GM18870 (cell line): ENCODE measurements around the gene TENM3.
A peak's percentile ranks its signal among the peaks of the same experiment; 100 is the strongest.

Source experiments
- ATAC-seq: cut with Tn5 transposase; IDR thresholded peaks from one replicate; pipeline ENCODE4 v1.9.1; 2021; ENCODE audit warnings: moderate library complexity; ENCODE audit not compliant: unreplicated experiment

The TENM3 gene

DNA sequence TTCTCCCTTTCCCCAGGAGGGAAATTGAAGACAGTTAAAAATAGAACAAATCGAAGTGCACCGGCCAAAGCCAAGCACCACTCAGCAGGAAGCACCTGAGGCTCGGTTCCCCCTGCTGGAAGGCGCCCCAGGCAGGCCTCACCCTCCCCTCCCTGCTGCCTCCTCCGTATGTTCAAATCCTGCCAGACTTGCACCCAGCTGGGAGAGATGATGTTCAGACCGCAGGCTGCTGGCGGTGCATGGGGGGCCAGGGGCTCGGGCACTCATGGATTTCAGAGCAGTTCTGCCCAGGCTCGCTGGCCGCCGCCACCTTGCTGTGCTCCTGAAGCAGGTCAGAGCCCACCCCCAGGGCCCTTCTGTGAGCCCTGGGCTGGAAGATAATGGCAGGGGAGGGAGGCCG lies 582.6 kb downstream of the TENM3 start:
- no peak for ATAC-seq

GRCh38 chr4:182826391-182826790 lies 583.2 kb downstream of the TENM3 start:
- peak; percentile 34 for ATAC-seq

DNA sequence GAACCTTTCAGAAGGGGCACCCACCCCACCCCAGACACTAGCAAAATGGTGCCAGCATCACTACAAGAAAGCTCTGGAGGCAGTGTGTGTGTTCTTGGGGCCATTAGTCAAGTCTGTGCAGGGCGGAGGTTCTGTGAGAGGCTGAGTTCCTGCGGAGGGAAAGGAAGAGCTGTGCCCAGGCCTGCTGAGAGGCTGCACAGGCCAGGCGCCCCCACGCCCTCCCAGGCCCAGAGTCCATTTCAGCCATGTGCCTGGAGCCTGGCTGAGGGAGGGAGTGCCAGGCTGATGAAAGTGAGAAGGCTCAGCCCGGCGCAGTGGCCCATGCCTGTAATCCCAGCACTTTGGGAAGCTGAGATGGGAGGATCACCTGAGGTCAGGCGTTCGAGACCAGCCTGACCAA lies 584.0 kb downstream of the TENM3 start:
- no peak for ATAC-seq

DNA sequence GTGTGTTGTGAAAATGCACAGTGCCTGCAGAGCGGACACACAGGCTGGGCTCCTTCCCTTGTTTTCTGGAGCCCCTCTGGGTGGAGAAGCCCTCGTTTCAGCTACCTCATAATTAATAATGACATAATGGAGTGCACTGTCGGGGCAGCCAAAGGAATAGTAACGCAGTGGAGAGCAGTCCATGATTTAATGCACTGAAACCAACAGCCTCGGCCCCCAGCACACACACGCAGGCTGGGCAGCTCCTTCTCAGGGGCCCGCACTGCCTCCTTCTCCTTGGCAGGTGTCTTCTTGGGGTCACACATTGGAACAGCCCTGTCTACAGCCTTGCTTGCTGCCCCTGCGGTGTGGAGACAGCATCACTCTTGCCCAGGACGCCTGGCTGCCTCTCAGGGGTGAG lies 584.8 kb downstream of the TENM3 start:
- no peak for ATAC-seq

GRCh38 chr4:182828360-182829025 lies 585.3 kb downstream of the TENM3 start:
- no peak for ATAC-seq

- no peak for ATAC-seq
These were observed 586.0 kb downstream of the TENM3 start for GRCh38 chr4:182829196-182829595.

GRCh38 chr4:182831376-182831775 lies 588.2 kb downstream of the TENM3 start:
- ATAC-seq, result no peak

GRCh38 chr4:182832352-182833120 lies 589.3 kb downstream of the TENM3 start:
- ATAC-seq, result no peak

GRCh38 chr4:182835006-182835740 lies 592.0 kb downstream of the TENM3 start:
- no peak for ATAC-seq

DNA sequence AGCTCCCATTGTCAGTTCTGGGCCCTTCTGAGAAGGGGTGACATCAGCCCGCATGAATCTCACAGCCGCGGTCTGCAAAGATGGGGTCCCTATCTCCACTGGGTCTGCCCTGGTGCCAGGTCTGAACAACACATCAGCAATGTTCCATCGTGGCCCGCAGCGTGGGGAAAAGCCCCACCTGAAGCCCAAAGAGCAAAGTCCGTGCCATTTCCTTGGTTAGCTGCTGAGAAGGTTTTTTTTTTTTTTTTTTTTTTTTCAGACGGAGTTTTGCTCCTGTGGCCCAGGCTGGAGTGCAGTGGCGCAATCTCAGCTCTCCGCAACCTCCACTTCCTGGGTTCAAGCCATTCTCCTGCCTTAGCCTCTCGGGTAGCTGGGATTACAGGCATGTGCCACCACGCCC lies 594.6 kb downstream of the TENM3 start:
- no peak for ATAC-seq

DNA sequence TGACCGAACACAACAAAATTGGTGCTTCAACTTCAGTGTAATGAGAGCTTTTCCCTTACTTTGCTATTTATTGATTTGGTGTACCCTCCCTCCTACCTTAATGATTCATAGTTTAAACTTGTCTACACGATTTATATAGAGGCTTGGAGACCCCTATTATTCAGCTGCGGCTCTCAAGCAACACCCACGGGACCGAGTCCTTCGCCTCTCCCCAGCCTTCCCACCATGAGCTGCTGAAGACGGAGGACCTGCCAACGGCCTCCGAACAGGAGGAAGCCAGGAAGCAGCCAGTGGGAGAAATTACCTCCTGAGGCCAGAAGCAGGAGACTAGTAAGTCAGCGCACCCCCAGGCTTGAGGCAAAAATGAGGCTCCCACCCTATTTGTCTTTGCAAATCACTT lies 595.3 kb downstream of the TENM3 start:
- no peak for ATAC-seq

- no peak for ATAC-seq
These were observed 596.1 kb downstream of the TENM3 start for GRCh38 chr4:182839256-182839655.

DNA sequence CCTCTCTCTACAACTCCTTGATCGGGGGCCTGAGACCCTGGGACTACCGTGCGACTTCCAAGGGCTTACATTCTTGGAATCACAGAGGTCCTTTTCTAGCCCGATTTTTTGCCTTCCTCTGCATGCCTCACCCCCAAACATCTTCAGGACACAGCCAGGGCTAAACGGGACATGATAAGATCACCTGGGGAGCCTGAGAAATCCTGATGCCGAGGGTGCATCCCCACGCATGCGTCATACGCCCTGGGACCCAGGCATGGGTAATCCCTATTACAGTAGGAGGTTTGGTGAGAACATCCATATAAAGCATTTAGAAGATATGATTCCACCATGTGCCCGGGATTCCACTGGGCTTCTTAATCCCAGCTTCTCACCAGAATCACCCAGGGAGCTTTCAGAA lies 596.9 kb downstream of the TENM3 start:
- no peak for ATAC-seq

DNA sequence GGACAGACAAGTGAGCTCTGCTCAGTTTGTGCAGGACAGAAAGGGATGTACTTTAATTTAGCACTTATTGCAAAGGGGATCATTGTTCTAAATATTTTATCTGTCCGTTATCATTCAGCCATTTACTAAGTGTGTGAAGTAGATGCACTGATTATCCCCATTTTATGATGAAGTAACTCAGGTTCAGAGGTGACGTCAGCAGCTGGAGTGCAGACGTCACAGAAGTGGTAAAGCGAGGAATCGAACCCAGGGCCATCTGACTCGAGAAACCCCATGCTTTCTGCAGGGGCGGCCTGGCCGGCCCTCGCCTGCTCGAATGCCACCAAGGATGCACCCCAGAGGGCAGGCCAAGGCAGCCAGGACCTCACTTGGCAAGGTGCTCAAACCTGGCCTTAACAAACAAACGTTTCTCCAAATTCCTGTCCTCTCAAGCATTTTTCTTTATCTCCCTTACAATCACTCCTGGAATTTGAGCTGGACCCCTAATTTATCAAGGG lies 599.0 kb downstream of the TENM3 start:
- no peak for ATAC-seq

DNA sequence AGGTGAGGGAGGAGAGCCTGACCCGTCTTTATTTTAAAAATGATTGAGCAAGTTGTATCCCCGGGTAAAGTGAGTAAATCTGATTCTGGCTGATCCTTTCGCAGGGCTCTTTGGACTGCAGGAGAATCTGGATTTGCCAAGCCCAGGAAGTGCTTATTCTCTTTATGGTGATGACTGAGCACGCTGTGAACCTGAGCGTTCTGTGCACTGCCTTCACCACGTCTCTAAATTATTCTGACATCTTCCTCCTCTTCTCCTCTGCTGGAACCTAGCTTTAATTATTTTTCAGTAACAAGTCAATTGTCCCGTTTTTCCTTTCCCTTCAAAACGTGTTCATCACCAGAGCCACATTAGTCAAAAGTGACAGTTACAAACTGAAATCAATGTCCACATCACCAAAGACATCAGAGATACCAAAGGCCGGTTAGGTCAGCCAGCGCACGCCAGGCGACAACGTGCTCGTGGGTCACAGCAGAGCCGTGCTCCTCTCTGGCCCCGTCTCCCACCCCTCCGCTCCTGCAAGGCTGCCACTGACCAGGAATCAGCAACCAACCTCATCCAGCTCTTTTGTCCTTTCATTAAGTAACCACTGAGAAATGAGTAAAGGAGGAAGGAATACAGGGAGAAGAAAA lies 599.7 kb downstream of the TENM3 start:
- ATAC-seq, result no peak

- no peak for ATAC-seq
These were observed 600.7 kb downstream of the TENM3 start for GRCh38 chr4:182843808-182844325.

DNA sequence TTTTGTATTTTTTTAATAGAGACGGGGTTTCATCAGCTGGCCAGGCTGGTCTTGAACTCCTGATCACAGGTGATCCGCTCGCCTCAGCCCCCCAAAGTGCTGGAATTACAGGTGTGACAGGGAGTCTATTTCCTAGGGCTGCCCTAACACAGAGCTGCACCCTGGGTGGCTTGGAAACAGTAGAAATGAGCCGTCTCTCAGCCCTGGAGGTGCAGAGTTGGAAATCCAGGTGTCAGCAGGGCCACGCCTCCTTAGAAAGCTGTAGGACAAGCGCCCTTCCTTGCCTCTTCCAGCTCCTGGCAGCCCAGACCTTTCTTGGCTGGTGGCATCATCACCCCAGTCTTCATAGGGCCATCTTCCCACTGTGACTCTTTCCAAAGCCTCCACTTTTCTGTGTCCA lies 602.4 kb downstream of the TENM3 start:
- no peak for ATAC-seq

DNA sequence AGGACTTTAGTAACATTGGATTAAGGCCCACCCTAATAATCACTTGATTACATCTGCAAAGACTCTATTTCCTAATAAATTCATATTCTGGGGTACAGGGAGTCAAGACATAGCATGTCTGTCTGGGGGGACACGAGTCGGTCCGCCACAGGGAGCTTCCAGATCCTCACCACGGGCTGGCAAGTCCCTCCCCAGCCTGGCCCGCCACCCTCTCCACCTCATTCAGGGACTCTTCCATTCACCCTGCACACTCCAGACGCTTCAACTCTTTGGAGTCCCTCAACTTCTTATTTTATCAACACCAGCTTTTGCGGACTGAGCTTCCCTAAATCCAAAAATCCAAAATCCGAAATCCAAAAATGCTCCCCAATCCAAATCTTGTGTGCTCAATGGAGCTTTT lies 602.8 kb downstream of the TENM3 start:
- ATAC-seq, result no peak

DNA sequence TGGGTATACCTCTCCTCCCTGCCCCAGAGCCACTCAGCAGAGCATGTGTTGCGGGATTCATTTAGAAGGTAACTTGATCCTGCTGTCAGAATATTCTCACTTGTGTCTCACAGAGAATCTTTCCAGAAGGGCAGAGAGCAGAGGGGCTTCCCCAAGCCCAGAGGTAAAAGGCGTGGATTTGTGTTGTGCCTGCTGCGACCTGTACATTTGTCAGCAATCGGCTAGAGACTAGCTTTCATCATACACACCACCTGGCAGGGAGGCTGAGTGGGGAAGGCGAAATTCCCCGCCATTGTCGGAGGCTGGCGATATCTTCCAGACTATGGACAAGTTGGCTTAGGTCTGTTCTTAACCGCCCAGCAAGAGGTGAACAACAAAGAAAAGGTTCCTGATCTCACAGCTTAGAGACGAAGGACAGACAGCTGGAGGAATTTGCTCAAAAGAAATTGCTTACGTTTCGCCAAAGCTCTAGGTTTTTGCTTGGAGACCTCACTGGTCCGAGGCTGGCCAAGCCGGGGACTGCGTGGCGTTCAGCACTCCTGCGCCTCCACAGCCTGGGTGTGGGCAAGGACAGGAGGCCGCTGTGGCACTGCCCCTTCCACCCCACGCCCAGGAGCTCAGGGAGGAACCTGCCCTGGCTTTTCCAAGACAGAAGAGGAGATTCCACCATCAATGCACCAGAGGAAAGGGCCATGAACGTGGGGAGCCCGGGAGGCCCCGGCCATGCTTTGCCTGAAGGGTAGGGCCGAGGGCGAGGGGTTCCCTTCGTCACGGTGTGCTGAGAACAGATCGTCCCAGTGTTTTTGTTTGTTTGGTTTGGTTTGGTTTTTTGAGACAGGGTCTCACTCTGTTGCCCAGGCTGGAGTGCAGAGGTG lies 604.6 kb downstream of the TENM3 start:
- no peak for ATAC-seq

- no peak for ATAC-seq
These were observed 605.5 kb downstream of the TENM3 start for GRCh38 chr4:182848685-182849084.
